WTC11 (cell line): ENCODE data around the gene SLC22A13. TPM values are rescaled to one million over a fixed set of nuclear protein-coding genes. Genes with fewer than 3 reads are reported as not detected.

Source experiments
- ATAC-seq: fragments of 200-7000 bp; cut with Tn5 transposase; 2 replicates; pipeline ENCODE4 v1.10.0; 2021; ENCODE audit warnings: mild to moderate bottlenecking, moderate library complexity
- CTCF ChIA-PET: fragments of 300-600 bp; sonication (Branson Sonifier 250); formaldehyde crosslinking; loops from one replicate; lab custom pipeline; 2021; ENCODE audit warnings: antibody characterized with exemption; lab: Charles Lee
- POLR2A ChIA-PET: fragments of 350-600 bp; sonication (Branson Sonifier 250); formaldehyde crosslinking; loops from one replicate; lab custom pipeline; 2021; ENCODE audit warnings: antibody characterized with exemption; lab: Charles Lee
- DNase-seq: peaks from one replicate; pipeline ENCODE4 v3.0.0; 2021; ENCODE audit warnings: low spot score
- H3K27ac Mint-ChIP-seq: 2 replicates; pipeline ENCODE4 v1.8.0; 2021; ENCODE audit warnings: mixed read lengths
- H3K27me3 Mint-ChIP-seq: 2 replicates; pipeline ENCODE4 v1.8.0; 2021; ENCODE audit warnings: low read depth, mild to moderate bottlenecking, moderate library complexity, mixed read lengths
- H3K36me3 Mint-ChIP-seq: 2 replicates; pipeline ENCODE4 v1.8.0; 2021; ENCODE audit warnings: mixed read lengths
- H3K4me1 Mint-ChIP-seq: 2 replicates; pipeline ENCODE4 v1.8.0; 2022; ENCODE audit warnings: mixed read lengths
- H3K4me3 Mint-ChIP-seq: 2 replicates; pipeline ENCODE4 v1.8.0; 2021; ENCODE audit warnings: mild to moderate bottlenecking, moderate library complexity, mixed read lengths
- H3K9me3 Mint-ChIP-seq: 2 replicates; pipeline ENCODE4 v1.8.0; 2021; ENCODE audit warnings: mixed read lengths
- AFF4 ChIP-seq: sonication (generic); formaldehyde crosslinking; IDR thresholded peaks from 2 replicates; pipeline ENCODE4 v1.8.1; 2023; ENCODE audit warnings: mild to moderate bottlenecking, missing genetic modification reagents, borderline replicate concordance
- CREM ChIP-seq: sonication (generic); formaldehyde crosslinking; IDR thresholded peaks from 2 replicates; pipeline ENCODE4 v1.8.1; 2022; ENCODE audit warnings: mild to moderate bottlenecking, missing genetic modification reagents, moderate library complexity
- ETV6 ChIP-seq: sonication (generic); formaldehyde crosslinking; IDR thresholded peaks from 2 replicates; pipeline ENCODE4 v1.8.1; 2022; ENCODE audit warnings: mild to moderate bottlenecking, missing genetic modification reagents
- FOXK1 ChIP-seq: sonication (generic); formaldehyde crosslinking; IDR thresholded peaks from 2 replicates; pipeline ENCODE4 v1.8.0; 2022; ENCODE audit warnings: mild to moderate bottlenecking, moderate library complexity, missing genetic modification reagents
- HMGA2 ChIP-seq: fragments of 250-450 bp; sonication (Bioruptor Pico); IDR thresholded peaks from 2 replicates; pipeline ENCODE4 v1.4.0; 2021; ENCODE audit warnings: mild to moderate bottlenecking, moderate library complexity
- MXD4 ChIP-seq: fragments of 250-450 bp; sonication (Bioruptor Pico); IDR thresholded peaks from 2 replicates; pipeline ENCODE4 v1.8.0; 2021; ENCODE audit warnings: mild to moderate bottlenecking, moderate library complexity, borderline replicate concordance
- NFATC4 ChIP-seq: fragments of 250-450 bp; sonication (Bioruptor Pico); IDR thresholded peaks from 2 replicates; pipeline ENCODE4 v1.9.0; 2021; ENCODE audit warnings: mild to moderate bottlenecking
- NFYB ChIP-seq: sonication (generic); formaldehyde crosslinking; conservative IDR thresholded peaks from 2 replicates; pipeline ENCODE4 v1.8.0; 2022; ENCODE audit warnings: low read depth, missing genetic modification reagents
- NR3C1 ChIP-seq: sonication (generic); formaldehyde crosslinking; conservative IDR thresholded peaks from 2 replicates; pipeline ENCODE4 v1.8.1; 2023; ENCODE audit warnings: low read depth, mild to moderate bottlenecking, missing genetic modification reagents
- OVOL2 ChIP-seq: fragments of 250-450 bp; sonication (Bioruptor Pico); IDR thresholded peaks from 2 replicates; pipeline ENCODE4 v1.9.0; 2021; ENCODE audit warnings: mild to moderate bottlenecking, borderline replicate concordance
- RELA ChIP-seq: sonication (generic); formaldehyde crosslinking; IDR thresholded peaks from 2 replicates; pipeline ENCODE4 v1.8.1; 2022; ENCODE audit warnings: missing genetic modification reagents, mild to moderate bottlenecking, borderline replicate concordance
- RORB ChIP-seq: fragments of 250-450 bp; sonication (Bioruptor Pico); IDR thresholded peaks from 2 replicates; pipeline ENCODE4 v1.9.0; 2021; ENCODE audit warnings: mild to moderate bottlenecking
- SMAD4 ChIP-seq: sonication (generic); formaldehyde crosslinking; IDR thresholded peaks from 2 replicates; pipeline ENCODE4 v1.8.0; 2022; ENCODE audit warnings: mild to moderate bottlenecking, missing genetic modification reagents
- SP1 ChIP-seq: sonication (generic); formaldehyde crosslinking; conservative IDR thresholded peaks from 2 replicates; pipeline ENCODE4 v1.8.1; 2022; ENCODE audit warnings: missing genetic modification reagents
- ZNF138 ChIP-seq: sonication (generic); formaldehyde crosslinking; conservative IDR thresholded peaks from 2 replicates; pipeline ENCODE4 v1.8.1; 2022; ENCODE audit warnings: mild to moderate bottlenecking, moderate library complexity, missing genetic modification reagents
- ZNF232 ChIP-seq: sonication (generic); formaldehyde crosslinking; IDR thresholded peaks from 2 replicates; pipeline ENCODE4 v1.8.0; 2022; ENCODE audit warnings: mild to moderate bottlenecking, missing genetic modification reagents
- total RNA-seq: library from RNA; stranded (reverse); gene quantifications from 3 replicates; pipeline ENCODE4 v1.2.3, GENCODE V29; 2021
- TF ChIP-seq, protein P1 (sequence below): sonication (generic); formaldehyde crosslinking; IDR thresholded peaks from 2 replicates; pipeline ENCODE4 v1.8.0; 2022; ENCODE audit warnings: missing genetic modification reagents
- TF ChIP-seq, protein P2 (sequence below): sonication (generic); formaldehyde crosslinking; IDR thresholded peaks from 2 replicates; pipeline ENCODE4 v1.8.0; 2022; ENCODE audit warnings: mild to moderate bottlenecking, missing genetic modification reagents
- TF ChIP-seq, protein P3 (sequence below): sonication (generic); formaldehyde crosslinking; conservative IDR thresholded peaks from 2 replicates; pipeline ENCODE4 v1.8.1; 2023; ENCODE audit warnings: mild to moderate bottlenecking, low read depth, missing genetic modification reagents, moderate library complexity

SLC22A13 gene
- total RNA-seq, 1 experiment from 2014 or later = 0.42 TPM

DNA sequence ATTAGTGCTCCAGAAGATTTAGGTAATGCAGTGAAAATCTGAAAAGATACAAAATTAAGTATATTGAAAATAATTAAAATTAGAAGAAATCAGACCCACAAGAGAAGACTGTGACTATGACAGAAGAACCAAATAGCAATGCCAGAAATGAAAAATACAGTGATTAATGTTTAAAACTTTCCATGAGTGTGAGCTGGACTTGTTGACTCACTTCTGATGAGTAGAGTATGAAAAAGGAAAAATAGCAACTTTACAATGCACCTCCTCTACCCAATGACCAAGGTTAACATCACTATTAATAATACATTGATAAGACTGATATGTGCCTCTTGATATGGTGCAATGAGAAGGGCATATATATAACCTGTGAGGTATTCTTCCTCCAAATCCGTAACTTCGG is 39.3 kb upstream of the SLC22A13 start:
- Mint-ChIP-seq H3K27me3 (no peaks in the 10 kb centered on the region), H3K36me3 (peaks cover 31% of the 10 kb centered on the region), H3K4me1 (no peaks in the 10 kb centered on the region), H3K9me3 (no peaks in the 10 kb centered on the region), H3K4me3 (no peak overlapping the region), H3K27ac (no peak overlapping the region)
- ATAC-seq = no peak
- POLR2A ChIA-PET = no interaction called here
- no peak for DNase-seq
- no peak for TF ChIP-seq OVOL2 (CRISPR knock-in tag)
- TF ChIP-seq FOXK1 (CRISPR knock-in tag) = no peak
- TF ChIP-seq, protein P1, sequence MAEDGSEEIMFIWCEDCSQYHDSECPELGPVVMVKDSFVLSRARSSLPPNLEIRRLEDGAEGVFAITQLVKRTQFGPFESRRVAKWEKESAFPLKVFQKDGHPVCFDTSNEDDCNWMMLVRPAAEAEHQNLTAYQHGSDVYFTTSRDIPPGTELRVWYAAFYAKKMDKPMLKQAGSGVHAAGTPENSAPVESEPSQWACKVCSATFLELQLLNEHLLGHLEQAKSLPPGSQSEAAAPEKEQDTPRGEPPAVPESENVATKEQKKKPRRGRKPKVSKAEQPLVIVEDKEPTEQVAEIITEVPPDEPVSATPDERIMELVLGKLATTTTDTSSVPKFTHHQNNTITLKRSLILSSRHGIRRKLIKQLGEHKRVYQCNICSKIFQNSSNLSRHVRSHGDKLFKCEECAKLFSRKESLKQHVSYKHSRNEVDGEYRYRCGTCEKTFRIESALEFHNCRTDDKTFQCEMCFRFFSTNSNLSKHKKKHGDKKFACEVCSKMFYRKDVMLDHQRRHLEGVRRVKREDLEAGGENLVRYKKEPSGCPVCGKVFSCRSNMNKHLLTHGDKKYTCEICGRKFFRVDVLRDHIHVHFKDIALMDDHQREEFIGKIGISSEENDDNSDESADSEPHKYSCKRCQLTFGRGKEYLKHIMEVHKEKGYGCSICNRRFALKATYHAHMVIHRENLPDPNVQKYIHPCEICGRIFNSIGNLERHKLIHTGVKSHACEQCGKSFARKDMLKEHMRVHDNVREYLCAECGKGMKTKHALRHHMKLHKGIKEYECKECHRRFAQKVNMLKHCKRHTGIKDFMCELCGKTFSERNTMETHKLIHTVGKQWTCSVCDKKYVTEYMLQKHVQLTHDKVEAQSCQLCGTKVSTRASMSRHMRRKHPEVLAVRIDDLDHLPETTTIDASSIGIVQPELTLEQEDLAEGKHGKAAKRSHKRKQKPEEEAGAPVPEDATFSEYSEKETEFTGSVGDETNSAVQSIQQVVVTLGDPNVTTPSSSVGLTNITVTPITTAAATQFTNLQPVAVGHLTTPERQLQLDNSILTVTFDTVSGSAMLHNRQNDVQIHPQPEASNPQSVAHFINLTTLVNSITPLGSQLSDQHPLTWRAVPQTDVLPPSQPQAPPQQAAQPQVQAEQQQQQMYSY (CRISPR knock-in tag) = no peak
- TF ChIP-seq SMAD4 = no peak
- CTCF ChIA-PET = no interaction called here

DNA sequence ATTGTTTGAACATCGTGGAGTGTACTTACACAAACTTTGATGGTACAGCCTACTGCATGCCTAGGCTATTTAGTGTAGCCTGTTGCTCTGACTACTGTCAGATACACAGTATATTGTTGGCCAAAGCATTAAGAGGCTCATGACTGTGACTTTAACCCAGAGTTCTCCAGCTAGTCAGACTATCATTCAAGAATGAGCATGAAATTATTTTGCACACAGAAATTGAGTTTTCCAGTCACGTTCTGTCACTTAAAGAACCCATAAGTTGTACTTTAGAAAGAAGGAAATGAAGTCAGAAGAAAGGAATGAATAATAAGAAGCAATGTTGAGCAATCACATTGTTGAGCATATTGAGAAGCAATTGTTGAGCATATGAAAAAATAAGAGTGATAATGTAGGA is 37.6 kb upstream of the SLC22A13 start:
- no peak for ATAC-seq
- CTCF ChIA-PET = no interaction called here
- no peaks in the 10 kb centered on the region for H3K4me1 Mint-ChIP-seq
- no peak overlapping the region for H3K4me3 Mint-ChIP-seq
- DNase-seq = no peak
- peaks cover 33% of the 10 kb centered on the region for H3K36me3 Mint-ChIP-seq
- H3K27ac Mint-ChIP-seq = no peak overlapping the region; the same call in 1 of the 2 replicates
- POLR2A ChIA-PET = no interaction called here
- H3K9me3 Mint-ChIP-seq = no peaks in the 10 kb centered on the region
- H3K27me3 Mint-ChIP-seq = no peaks in the 10 kb centered on the region
- TF ChIP-seq AFF4 (CRISPR knock-in tag) (no peak), HMGA2 (CRISPR knock-in tag) (no peak), NFYB (CRISPR knock-in tag) (no peak), MXD4 (CRISPR knock-in tag) (no peak), CREM (no peak), NFATC4 (CRISPR knock-in tag) (no peak), NR3C1 (CRISPR knock-in tag) (no peak), ZNF138 (CRISPR knock-in tag) (no peak), SP1 (no peak), ZNF232 (CRISPR knock-in tag) (no peak), RELA (CRISPR knock-in tag) (no peak), ETV6 (CRISPR knock-in tag) (no peak), RORB (CRISPR knock-in tag) (no peak)
- TF ChIP-seq, protein P2, sequence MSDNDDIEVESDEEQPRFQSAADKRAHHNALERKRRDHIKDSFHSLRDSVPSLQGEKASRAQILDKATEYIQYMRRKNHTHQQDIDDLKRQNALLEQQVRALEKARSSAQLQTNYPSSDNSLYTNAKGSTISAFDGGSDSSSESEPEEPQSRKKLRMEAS (CRISPR knock-in tag) = no peak
- TF ChIP-seq, protein P3, sequence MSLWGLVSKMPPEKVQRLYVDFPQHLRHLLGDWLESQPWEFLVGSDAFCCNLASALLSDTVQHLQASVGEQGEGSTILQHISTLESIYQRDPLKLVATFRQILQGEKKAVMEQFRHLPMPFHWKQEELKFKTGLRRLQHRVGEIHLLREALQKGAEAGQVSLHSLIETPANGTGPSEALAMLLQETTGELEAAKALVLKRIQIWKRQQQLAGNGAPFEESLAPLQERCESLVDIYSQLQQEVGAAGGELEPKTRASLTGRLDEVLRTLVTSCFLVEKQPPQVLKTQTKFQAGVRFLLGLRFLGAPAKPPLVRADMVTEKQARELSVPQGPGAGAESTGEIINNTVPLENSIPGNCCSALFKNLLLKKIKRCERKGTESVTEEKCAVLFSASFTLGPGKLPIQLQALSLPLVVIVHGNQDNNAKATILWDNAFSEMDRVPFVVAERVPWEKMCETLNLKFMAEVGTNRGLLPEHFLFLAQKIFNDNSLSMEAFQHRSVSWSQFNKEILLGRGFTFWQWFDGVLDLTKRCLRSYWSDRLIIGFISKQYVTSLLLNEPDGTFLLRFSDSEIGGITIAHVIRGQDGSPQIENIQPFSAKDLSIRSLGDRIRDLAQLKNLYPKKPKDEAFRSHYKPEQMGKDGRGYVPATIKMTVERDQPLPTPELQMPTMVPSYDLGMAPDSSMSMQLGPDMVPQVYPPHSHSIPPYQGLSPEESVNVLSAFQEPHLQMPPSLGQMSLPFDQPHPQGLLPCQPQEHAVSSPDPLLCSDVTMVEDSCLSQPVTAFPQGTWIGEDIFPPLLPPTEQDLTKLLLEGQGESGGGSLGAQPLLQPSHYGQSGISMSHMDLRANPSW = no peak
